ENCODE measurements around the gene ZSCAN25.
"Not testable (repeated sequence)": the region's sequence is repeated elsewhere in the genome, so short reads cannot be mapped to it uniquely, and the experiment has no call there.

Gene ZSCAN25

GRCh38 chr7:99645590-99645989 lies 28.8 kb downstream of the ZSCAN25 start:
- DNase-seq (ENCODE audit: low spot score), result no peak

DNA sequence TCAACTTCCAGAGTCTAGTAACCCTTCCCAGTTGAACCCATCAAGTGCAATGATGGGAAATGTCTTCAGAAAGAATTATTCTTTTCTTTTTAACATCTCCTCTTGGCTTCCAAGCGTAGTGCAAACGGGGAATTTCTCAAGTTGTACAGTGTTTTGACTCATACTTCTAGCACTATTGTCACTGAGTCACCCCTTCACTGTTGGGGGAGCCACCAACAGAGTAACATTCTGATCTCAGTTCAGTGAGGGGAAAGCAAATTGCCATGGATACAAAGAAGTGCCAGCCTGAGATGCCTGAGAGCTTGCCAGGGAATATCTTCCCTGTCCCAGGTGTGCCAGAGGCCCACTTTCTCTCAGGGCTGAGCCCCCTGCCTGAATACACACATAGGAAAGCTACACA lies 32.1 kb downstream of the ZSCAN25 start:
- DNase-seq (ENCODE audit: low spot score), result no peak

- no peak for DNase-seq (ENCODE audit: low spot score)
These were observed 34.5 kb downstream of the ZSCAN25 start for GRCh38 chr7:99651290-99651689.

- no peak for DNase-seq (ENCODE audit: low spot score)
These were observed 35.9 kb downstream of the ZSCAN25 start for GRCh38 chr7:99652671-99653070.

- not testable (repeated sequence) for DNase-seq (ENCODE audit: low spot score)
These were observed 36.5 kb downstream of the ZSCAN25 start for GRCh38 chr7:99653269-99653668.

- no peak for DNase-seq (ENCODE audit: low spot score)
These were observed 37.0 kb downstream of the ZSCAN25 start for GRCh38 chr7:99653754-99654153.

DNA sequence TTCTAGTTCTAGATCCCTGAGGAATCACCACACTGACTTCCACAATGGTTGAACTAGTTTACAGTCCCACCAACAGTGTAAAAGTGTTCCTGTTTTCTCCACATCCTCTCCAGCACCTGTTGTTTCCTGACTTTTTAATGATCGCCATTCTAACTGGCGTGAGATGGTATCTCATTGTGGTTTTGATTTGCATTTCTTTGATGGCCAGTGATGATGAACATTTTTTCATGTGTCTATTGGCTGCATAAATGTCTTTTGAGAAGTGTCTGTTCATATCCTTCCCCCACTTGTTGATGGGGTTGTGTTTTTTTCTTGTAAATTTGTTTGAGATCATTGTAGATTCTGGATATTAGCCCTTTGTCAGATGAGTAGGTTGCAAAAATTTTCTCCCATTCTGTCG lies 37.9 kb downstream of the ZSCAN25 start:
- DNase-seq (ENCODE audit: low spot score), result not testable (repeated sequence)

- not testable (repeated sequence) for DNase-seq (ENCODE audit: low spot score)
These were observed 41.1 kb downstream of the ZSCAN25 start for GRCh38 chr7:99657879-99658278.

GRCh38 chr7:99665312-99666012 lies 48.7 kb downstream of the ZSCAN25 start:
- no peak for DNase-seq (ENCODE audit: low spot score)

GRCh38 chr7:99666013-99666395 lies 49.3 kb downstream of the ZSCAN25 start:
- DNase-seq (ENCODE audit: low spot score), result no peak

GRCh38 chr7:99667179-99667578 lies 50.4 kb downstream of the ZSCAN25 start:
- no peak for DNase-seq (ENCODE audit: low spot score)

DNA sequence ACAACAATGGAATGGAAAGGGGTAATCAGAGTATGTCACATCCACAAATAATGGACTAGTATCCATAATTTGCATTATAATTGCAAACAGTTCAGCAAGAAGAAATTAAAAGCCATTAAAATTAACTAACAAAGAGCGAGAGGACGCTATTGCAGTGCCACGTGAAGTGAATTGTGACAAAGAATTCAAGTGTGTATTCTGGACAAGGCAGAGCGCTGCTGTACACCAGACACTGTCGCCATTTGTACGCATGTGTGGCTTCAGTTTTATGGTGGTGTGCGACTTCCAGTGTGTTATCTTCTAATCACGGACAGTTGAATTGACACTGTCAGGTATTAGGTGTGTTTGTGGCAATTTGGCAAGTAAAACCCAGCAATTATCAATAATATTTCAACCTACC lies 51.8 kb downstream of the ZSCAN25 start:
- DNase-seq (ENCODE audit: low spot score), result no peak

DNA sequence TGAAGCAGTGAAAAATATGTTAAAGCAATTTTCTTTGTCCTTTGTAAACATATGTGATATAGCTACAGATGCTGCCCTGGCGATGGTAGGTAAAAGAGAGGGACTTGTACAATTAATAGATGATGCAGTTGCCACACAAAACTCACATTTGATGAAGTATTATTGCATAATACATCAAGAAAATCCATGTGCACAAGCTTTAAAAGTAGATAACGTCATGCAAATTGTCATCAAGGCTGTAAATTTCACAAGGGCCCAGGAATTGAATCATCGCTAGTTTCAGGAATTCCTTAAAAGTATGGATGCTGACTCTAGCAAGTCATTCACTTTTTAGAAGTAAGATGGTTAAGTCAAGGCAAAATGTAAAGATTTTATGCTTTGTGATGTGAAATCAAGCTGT lies 53.0 kb downstream of the ZSCAN25 start:
- DNase-seq (ENCODE audit: low spot score), result no peak

DNA sequence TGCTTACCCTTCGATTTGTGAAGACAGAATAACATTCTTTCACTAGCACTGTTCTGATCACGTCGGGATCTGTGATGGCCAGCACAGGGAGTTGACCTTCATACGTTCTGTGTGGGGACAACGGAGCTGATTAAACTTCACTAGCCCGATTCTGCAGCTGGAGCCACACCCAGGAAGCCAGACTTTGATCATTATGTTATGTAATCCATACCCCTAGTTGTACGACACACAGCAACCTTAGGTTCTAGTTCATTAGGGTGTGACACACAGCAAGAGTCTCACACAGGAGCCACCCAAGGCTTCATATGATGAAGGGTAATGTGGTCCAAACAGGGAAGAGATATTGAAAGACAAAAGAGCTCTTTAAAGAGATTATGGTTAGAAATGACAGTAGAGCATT lies 55.8 kb downstream of the ZSCAN25 start:
- no peak for DNase-seq (ENCODE audit: low spot score)

DNA sequence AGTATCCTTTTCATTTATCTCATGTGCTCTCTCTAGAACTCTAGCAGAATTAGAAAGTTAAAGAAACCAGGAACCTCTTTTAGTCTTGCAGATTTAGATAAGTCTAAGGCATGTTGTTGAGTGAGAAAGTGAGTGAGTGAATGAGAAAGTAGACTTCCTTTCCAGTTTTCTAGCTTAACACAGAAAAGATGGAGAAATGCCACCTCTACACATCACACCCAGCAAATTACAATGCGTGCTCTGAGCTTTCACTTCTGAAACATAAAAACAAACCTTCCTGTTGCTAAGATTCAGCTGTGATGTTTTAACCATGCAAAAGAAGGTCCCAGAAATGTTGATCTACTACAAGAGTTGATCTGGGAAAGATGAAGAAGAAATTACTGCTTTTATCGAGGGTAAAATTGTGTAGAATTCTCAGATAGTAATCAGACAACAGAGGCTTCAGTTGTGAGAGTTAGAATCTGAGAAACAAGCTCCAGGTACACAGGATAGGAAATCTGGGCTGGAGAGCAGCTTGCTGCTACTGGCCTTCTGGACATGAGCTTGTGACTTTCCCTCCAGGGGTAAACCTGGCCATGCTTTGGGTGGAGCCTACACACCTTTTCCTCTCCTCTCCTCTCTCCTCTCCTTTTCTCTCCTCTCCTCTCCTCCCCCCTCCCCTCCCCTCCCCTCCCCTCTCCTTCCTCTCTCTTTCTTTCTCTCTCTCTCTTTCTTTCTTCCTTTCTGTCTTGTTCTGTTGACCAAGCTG lies 58.4 kb downstream of the ZSCAN25 start:
- no peak for DNase-seq (ENCODE audit: low spot score)

- no peak for DNase-seq (ENCODE audit: low spot score)
These were observed 60.4 kb downstream of the ZSCAN25 start for GRCh38 chr7:99677013-99677647.

DNA sequence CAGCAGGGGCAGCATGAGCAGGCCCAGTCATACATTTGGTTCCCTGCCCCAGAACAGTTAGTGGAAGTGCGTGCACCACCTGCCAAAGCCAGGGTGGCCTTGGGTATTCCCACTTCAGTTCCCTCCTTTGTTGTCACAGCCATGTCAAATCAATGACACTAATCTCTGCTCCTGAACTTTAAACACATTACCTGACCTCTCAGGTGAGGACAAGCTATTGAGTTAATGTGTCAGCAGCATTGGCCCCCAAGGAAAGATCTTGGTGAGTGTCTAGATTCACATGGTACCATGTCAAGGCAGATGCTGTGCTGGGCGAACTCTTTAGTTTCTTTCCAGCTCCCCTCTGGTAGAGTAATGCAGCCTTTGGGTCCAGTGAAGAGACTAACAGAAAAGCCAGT lies 60.9 kb downstream of the ZSCAN25 start:
- DNase-seq (ENCODE audit: low spot score), result no peak

- DNase-seq (ENCODE audit: low spot score), result peak; percentile 35
These were observed 62.3 kb downstream of the ZSCAN25 start for GRCh38 chr7:99679032-99679399.

- no peak for DNase-seq (ENCODE audit: low spot score)
These were observed 62.9 kb downstream of the ZSCAN25 start, which contains the start of gene CYP3A5 for GRCh38 chr7:99679400-99680191. Gene CYP3A5, minus strand, starts transcription at chr7:99679996. Its CDS starts 100 bp downstream, at chr7:99679896.
